IPS DF 6.9 (cell line): ENCODE data around the gene TENM4.

Experiments
- DNase-seq: peaks from one replicate; pipeline ENCODE4 v3.0.0-alpha.2; 2013; ENCODE audit warnings: low read depth, low spot score
- H3K27ac ChIP-seq: one replicate; pipeline ENCODE4 v1.5.1; 2013; ENCODE audit warnings: low read length, control low read depth
- H3K27me3 ChIP-seq: 2 replicates; pipeline ENCODE4 v1.6.1; 2013; ENCODE audit warnings: mild to moderate bottlenecking, low read length; ENCODE audit not compliant: control insufficient read depth, insufficient read depth
- H3K36me3 ChIP-seq: 2 replicates; pipeline ENCODE4 v1.6.1; 2013; ENCODE audit warnings: low read length; ENCODE audit not compliant: control insufficient read depth, insufficient read depth
- H3K4me1 ChIP-seq: 2 replicates; pipeline ENCODE4 v1.6.1; 2013; ENCODE audit warnings: low read length; ENCODE audit not compliant: control insufficient read depth, insufficient read depth
- H3K4me3 ChIP-seq: 2 replicates; pipeline ENCODE4 v1.5.1; 2013; ENCODE audit warnings: mild to moderate bottlenecking, low read length
- H3K9me3 ChIP-seq: 2 replicates; pipeline ENCODE4 v1.6.1; 2013; ENCODE audit warnings: low read length, inconsistent platforms; ENCODE audit not compliant: control insufficient read depth, insufficient read depth
- WGBS: extraction: QIAGEN DNeasy Blood & Tissue Kit; methylation state at CpG from one replicate; pipeline ENCODE4 v1.1.7; 2013; ENCODE audit warnings: mixed read lengths, missing lambda C conversion rate; ENCODE audit not compliant: insufficient read length, insufficient coverage; 5-methylcytosine and 5-hydroxymethylcytosine counted together

The TENM4 gene

DNA sequence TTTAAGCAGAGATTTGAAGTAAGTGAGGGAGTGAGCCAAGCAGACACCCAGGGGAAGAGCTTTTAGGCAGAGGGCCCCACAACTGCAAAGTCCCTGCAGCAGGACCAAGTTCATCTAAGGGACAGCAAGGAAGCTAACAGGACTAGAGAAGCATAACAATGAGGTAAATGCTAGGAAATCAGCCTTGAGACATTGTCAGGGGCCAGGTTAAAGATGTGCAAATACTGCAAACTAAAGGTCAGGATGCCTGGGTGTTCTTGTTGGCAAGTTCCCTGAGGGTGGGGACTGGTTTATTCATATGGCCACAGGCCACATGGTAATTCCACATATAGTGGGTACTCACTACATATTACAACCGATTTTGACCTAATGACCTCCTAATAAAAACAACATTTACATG lies 467.0 kb downstream of the TENM4 start:
- WGBS: no CpG with 5 or more reads among the region's 1 CpG
- Histone ChIP-seq H3K4me1 (peaks cover 1% of the 10 kb centered on the region; the same call in 1 of the 2 replicates), H3K27me3 (no peaks in the 10 kb centered on the region), H3K36me3 (no peaks in the 10 kb centered on the region), H3K4me3 (no peak overlapping the region), H3K27ac (no peak overlapping the region), H3K9me3 (no peaks in the 10 kb centered on the region)
- no peak for DNase-seq

DNA sequence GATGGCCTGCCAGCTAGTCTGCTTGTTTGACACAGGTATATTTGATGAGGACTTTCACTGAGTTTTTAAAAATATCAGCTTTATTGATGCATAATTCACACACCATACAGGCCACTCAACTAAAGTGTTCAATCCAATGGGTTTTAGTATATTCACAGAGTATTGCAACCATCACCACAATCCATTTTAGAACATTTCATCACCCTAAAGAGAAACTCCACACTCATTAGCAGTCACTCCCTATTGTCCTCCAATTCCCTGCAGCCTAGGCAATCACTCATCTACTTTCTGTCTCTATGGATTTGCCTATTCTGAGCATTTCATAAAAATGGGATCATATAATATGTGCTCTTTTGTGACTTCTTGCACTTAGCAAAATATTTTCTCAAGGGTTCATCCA lies 468.2 kb downstream of the TENM4 start:
- Histone ChIP-seq H3K27ac (no peak overlapping the region), H3K36me3 (no peaks in the 10 kb centered on the region), H3K9me3 (no peaks in the 10 kb centered on the region), H3K4me1 (peaks cover 1% of the 10 kb centered on the region; the same call in 1 of the 2 replicates), H3K27me3 (no peaks in the 10 kb centered on the region), H3K4me3 (no peak overlapping the region)
- DNase-seq: no peak

DNA sequence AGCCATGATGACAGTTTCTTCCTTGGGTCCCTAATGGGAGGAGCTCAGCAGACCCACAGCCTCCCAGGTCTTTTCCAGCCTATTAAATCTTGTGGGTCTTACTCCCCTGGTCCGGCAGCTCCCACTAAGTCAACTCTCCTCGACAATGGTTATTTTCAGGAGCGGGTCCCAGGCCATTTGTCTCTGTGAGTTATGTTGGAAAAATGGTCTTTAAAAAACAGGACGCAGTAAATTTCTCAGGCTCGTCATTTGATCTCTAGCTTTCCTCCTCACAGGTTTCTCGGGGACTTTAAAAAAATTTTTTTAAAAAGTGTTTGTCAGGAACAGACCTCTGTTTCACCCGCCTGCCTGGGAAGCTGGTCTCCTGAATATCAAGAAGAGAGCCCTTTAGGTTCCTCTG lies 468.7 kb downstream of the TENM4 start:
- Histone ChIP-seq H3K4me3 (no peak overlapping the region), H3K4me1 (peaks cover 1% of the 10 kb centered on the region; the same call in 1 of the 2 replicates), H3K27me3 (no peaks in the 10 kb centered on the region), H3K9me3 (no peaks in the 10 kb centered on the region), H3K36me3 (no peaks in the 10 kb centered on the region), H3K27ac (no peak overlapping the region)
- WGBS: no CpG with 5 or more reads among the region's 7 CpGs
- no peak for DNase-seq

DNA sequence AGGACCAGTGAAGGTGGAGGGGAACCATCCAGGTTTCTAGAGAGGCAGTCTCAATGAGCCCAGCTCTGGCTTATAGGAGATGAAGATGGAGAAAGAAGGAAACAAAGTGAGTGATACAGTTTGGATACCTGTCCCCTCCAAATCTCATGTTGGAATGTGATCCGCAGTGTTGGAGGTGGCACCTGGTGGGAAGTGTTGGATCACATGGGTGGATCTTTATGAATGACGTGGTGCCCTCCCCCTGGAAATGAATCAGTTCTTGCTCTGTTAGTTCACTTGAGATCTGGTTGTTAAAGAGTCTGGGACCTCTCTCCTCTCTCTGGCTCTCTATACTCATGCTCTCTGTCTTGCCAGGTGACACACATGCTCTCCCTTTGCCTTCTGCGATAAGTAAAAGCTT lies 473.0 kb downstream of the TENM4 start:
- Histone ChIP-seq H3K9me3 (no peaks in the 10 kb centered on the region), H3K36me3 (no peaks in the 10 kb centered on the region), H3K27ac (no peak overlapping the region), H3K4me1 (no peaks in the 10 kb centered on the region), H3K27me3 (no peaks in the 10 kb centered on the region; the same call in 1 of the 2 replicates), H3K4me3 (no peak overlapping the region)
- DNase-seq: no peak
- no CpG with 5 or more reads among the region's 3 CpGs for WGBS

DNA sequence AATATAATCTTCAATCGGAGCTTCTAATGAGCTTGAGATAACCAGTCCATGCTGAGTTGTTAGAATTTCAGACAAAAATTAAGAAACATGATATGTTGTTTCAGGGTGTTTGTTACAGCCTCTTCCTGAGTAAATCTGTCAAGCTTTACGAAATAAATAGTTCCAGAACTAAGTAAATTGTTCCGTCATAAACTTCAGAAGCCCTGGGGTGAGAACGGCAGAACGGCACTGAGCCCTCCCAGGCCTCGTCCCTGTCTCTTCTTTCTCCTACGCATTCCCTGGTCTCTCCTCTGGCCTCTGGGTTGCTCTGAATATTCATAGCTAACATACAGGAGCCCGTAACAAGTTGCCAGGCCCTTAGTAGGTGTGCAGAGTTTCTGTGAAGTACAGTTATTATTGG lies 475.4 kb downstream of the TENM4 start:
- H3K9me3 ChIP-seq: no peaks in the 10 kb centered on the region
- H3K27ac ChIP-seq: no peak overlapping the region
- DNase-seq: no peak
- H3K4me3 ChIP-seq: no peak overlapping the region
- H3K4me1 ChIP-seq: no peaks in the 10 kb centered on the region; the same call in 1 of the 2 replicates
- no peaks in the 10 kb centered on the region; the same call in 1 of the 2 replicates for H3K27me3 ChIP-seq
- WGBS: no CpG with 5 or more reads among the region's 8 CpGs
- no peaks in the 10 kb centered on the region for H3K36me3 ChIP-seq

DNA sequence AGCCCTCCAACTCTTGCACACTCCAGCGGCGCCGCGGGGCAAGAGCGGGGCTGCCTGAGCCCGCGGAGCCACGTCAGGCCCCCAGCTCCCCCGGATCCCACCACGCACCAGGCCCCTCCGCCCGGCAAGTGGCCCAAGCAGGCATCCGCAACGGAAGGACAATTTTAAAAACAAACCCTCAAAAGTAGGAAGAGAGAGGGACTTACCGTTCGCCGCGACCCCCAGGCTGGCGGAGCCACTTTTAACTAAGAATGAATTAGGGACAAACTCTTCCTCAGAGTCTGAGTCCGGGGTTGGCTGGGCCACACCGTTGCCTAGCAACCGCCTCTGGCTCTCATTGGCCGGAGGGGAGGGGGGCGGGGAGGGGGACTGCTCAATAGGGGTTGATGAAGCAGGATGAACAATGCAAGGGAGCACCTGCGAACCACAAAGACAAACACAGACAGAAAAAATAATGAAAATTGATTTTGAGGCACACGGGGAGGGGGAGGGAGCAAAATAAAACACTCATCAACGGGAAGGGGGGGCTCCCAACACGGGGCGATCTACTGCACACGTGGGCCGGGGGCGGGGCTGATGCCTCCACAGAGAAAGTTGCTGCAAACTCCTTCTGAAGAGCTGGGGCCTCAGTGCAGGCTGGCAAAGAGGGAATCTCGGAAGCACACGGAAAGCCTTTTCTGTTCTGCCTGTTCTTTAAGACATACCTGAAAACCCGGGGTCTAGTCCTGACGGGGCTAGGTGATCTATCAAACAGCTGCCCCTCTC lies 478.7 kb downstream of the TENM4 start:
- peak overlapping the region; percentile 48; the same call in 1 of the 2 replicates for H3K4me3 ChIP-seq
- no peaks in the 10 kb centered on the region; the same call in 1 of the 2 replicates for H3K4me1 ChIP-seq
- H3K9me3 ChIP-seq: no peaks in the 10 kb centered on the region
- no CpG with 5 or more reads among the region's 36 CpGs for WGBS
- no peaks in the 10 kb centered on the region for H3K36me3 ChIP-seq
- DNase-seq: no peak
- H3K27ac ChIP-seq: no peak overlapping the region
- no peaks in the 10 kb centered on the region; the same call in 1 of the 2 replicates for H3K27me3 ChIP-seq

DNA sequence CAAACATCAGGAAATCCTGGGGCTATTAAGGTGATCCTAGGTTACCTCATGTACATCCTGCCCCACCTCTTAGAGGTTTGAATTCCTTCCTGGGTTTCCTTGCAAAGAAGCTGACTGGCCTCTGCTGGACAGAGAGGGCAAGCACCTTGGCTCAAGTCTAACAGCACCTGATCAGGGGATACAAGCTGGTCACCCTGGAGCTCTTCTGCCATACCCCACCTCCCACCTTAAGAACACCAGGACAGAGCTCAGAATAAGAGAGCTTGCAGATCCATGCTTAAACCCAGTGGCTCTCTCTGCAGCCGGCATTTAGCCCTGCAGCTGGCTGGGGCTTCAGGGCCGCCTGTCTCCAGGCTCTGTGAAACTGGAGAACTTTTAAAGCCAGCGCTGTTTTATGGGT lies 479.6 kb downstream of the TENM4 start:
- DNase-seq: peak; percentile 37

DNA sequence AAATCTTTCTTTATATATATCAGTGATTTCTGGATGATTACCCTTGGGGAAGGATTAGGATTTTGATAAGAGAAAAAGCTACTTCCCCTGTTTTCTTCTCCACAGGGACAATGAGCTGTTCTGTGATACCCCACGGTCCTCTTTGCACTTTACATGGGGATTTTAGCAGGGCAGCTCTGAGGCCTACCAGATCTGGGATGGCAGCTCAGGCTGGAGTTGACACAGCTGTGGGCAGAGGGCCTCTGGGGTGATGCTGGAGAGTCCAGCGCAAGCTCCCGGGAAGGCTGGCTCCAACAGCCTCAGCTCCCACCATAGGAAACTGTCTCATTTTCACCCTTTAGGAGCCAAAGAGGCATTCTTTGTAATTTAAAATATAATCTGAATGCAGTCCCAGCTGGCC lies 482.4 kb downstream of the TENM4 start:
- DNase-seq: no peak
- no CpG with 5 or more reads among the region's 3 CpGs for WGBS
- Histone ChIP-seq H3K4me1 (no peaks in the 10 kb centered on the region; the same call in 1 of the 2 replicates), H3K9me3 (no peaks in the 10 kb centered on the region), H3K27me3 (no peaks in the 10 kb centered on the region), H3K36me3 (no peaks in the 10 kb centered on the region), H3K4me3 (no peak overlapping the region), H3K27ac (no peak overlapping the region)

More for the DNA sequence above, 479.6 kb downstream of the TENM4 start:
- Histone ChIP-seq H3K9me3 (no peaks in the 10 kb centered on the region), H3K27me3 (no peaks in the 10 kb centered on the region), H3K36me3 (no peaks in the 10 kb centered on the region), H3K27ac (no peak overlapping the region), H3K4me3 (no peak overlapping the region), H3K4me1 (no peaks in the 10 kb centered on the region; the same call in 1 of the 2 replicates)
- WGBS: no CpG with 5 or more reads among the region's 3 CpGs

DNA sequence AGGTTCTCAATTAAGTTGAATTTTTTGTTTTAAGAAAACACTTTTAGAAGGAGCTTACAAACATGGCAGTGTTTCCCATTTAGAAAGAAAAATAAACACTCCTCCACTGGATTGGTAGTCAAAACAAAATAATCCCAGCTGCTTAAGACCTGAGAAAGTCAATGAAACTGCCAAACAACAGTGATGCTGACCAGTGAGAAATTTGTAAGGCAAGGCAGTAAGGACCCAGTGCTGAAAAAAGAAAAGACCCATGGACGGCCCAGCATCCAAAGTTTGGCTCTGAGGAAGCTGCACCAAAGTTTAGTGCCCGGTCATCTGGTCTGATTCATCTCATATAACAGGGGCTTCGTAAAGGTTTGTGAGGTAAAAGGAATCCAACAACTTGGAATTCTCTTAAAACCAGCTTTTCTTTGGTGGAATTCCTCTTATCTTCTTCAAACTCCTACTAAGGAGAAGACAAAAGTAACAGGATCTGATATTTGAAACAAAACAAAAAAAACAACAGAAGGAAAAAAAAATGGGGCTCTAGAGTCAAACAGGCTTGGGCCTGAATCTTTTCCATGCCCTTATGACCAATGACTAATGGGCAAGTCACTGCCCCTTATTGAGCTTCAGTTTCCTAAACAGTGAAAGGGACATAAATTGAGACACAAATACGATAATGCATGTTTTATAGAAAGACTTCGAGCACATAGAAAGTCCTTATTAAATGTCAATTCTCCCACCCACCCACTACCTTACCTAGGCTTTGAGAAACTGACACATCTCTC lies 483.2 kb downstream of the TENM4 start:
- Histone ChIP-seq H3K9me3 (no peaks in the 10 kb centered on the region), H3K4me1 (no peaks in the 10 kb centered on the region; the same call in 1 of the 2 replicates), H3K4me3 (no peak overlapping the region), H3K36me3 (no peaks in the 10 kb centered on the region), H3K27me3 (no peaks in the 10 kb centered on the region), H3K27ac (no peak overlapping the region)
- no CpG with 5 or more reads among the region's 5 CpGs for WGBS
- DNase-seq: no peak

DNA sequence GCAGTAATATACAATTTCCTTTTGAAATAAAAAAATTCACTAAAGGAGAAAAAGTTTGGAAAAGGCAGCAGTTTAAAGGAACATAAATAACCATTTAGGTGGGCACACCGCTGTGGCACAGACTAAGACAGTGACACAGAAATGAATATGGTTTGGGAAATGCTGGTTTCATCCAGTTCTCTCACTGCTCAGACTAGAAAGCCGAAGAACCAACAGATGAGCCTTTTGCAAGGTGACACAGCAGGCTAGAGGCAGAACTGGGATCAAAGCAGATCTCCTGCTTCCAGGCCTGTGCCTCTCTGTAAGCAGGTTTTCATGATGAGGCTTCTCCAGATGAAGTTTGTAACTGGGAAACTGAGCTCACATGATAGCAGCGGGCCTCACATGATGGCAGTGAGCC lies 486.1 kb downstream of the TENM4 start:
- no peaks in the 10 kb centered on the region for H3K9me3 ChIP-seq
- no peaks in the 10 kb centered on the region for H3K4me1 ChIP-seq
- H3K4me3 ChIP-seq: no peak overlapping the region
- no peaks in the 10 kb centered on the region for H3K36me3 ChIP-seq
- DNase-seq: no peak
- no peaks in the 10 kb centered on the region for H3K27me3 ChIP-seq
- no peak overlapping the region for H3K27ac ChIP-seq
- no CpG with 5 or more reads among the region's 3 CpGs for WGBS
